ENCODE measurements around the gene PSMD8.
"Not testable (repeated sequence)": the region's sequence is repeated elsewhere in the genome, so short reads cannot be mapped to it uniquely, and the experiment has no call there.

Gene PSMD8

GRCh38 chr19:38422438-38422837, 48.1 kb downstream of the PSMD8 start:
- TF ChIP-seq CTCF (IDR thresholded peaks at IDR 0.05; ENCODE audit: low read depth, low read length): no peak

GRCh38 chr19:38424272-38424671, 49.9 kb downstream of the PSMD8 start:
- no peak for TF ChIP-seq CTCF (IDR thresholded peaks at IDR 0.05; ENCODE audit: low read depth, low read length)
- no peak overlapping the region for H3K4me3 ChIP-seq (ENCODE audit: low read depth, low read length)

More at GRCh38 chr19:38422438-38422837, 48.1 kb downstream of the PSMD8 start:
- no peak overlapping the region for H3K4me3 ChIP-seq (ENCODE audit: low read depth, low read length)

GRCh38 chr19:38425222-38425809, 50.9 kb downstream of the PSMD8 start:
- no peak overlapping the region for H3K4me3 ChIP-seq (ENCODE audit: low read depth, low read length)
- TF ChIP-seq CTCF (IDR thresholded peaks at IDR 0.05; ENCODE audit: low read depth, low read length): no peak

- TF ChIP-seq CTCF (IDR thresholded peaks at IDR 0.05; ENCODE audit: low read depth, low read length): no peak
- H3K4me3 ChIP-seq (ENCODE audit: low read depth, low read length): no peak within 1 kb of the TSS
Measured at GRCh38 chr19:38425810-38426466, 51.6 kb downstream of the PSMD8 start, which contains the start of gene RASGRP4. RASGRP4 (minus strand) TSS chr19:38426219; CDS start chr19:38426091, 128 bp downstream.

GRCh38 chr19:38427035-38427677, 52.8 kb downstream of the PSMD8 start:
- H3K4me3 ChIP-seq (ENCODE audit: low read depth, low read length): not testable (repeated sequence)

GRCh38 chr19:38429055-38429810, 54.9 kb downstream of the PSMD8 start:
- H3K4me3 ChIP-seq (ENCODE audit: low read depth, low read length): no peak overlapping the region
- TF ChIP-seq CTCF (IDR thresholded peaks at IDR 0.05; ENCODE audit: low read depth, low read length): no peak

- no peak for TF ChIP-seq CTCF (IDR thresholded peaks at IDR 0.05; ENCODE audit: low read depth, low read length)
- no peak overlapping the region for H3K4me3 ChIP-seq (ENCODE audit: low read depth, low read length)
Measured at GRCh38 chr19:38429811-38430156, 55.4 kb downstream of the PSMD8 start.
